ENCODE measurements around the gene TMEM59. TPM values are rescaled to one million over a fixed set of nuclear protein-coding genes. Genes with fewer than 3 reads are reported as not detected.
"Not testable (repeated sequence)": the region's sequence is repeated elsewhere in the genome, so short reads cannot be mapped to it uniquely, and the experiment has no call there.

The TMEM59 gene
- total RNA-seq, 4 donors from 2014 or later = 166 to 356 (median 232) TPM

GRCh38 chr1:54027848-54028247 lies 25.2 kb downstream of the TMEM59 start:
- Histone ChIP-seq H3K36me3 (peaks cover 0 to 40% (median 6%) of the 10 kb centered on the region in 3 donors), H3K4me1 (no peaks in the 10 kb centered on the region), H3K27me3 (no peaks in the 10 kb centered on the region), H3K27ac (no peak overlapping the region), H3K9me3 (no peaks in the 10 kb centered on the region), H3K4me3 (no peak overlapping the region)
- WGBS, 2 donors = 87 to 95% methylated on average over 5 of the region's 5 CpGs
- DNase-seq = no peak
- no peak for TF ChIP-seq POLR2A (IDR thresholded peaks at IDR 0.05)
- TF ChIP-seq CTCF (IDR thresholded peaks at IDR 0.05) = no peak
- intact Hi-C loops (cut with DNase I) = no loop called here

- H3K4me3 ChIP-seq; H3K27ac ChIP-seq; H3K36me3 ChIP-seq; DNase-seq; intact Hi-C loops (cut with DNase I); H3K27me3 ChIP-seq; H3K4me1 ChIP-seq; H3K9me3 ChIP-seq: not testable (repeated sequence)
- 88 to 100% methylated on average over 1 of the region's 1 CpG for WGBS, 2 donors
Measured at GRCh38 chr1:54024811-54025210, 28.2 kb downstream of the TMEM59 start.

- Histone ChIP-seq H3K36me3 (peaks cover 0 to 5% (median 0%) of the 10 kb centered on the region in 3 donors), H3K27me3 (no peaks in the 10 kb centered on the region), H3K4me1 (no peaks in the 10 kb centered on the region), H3K27ac (no peak overlapping the region), H3K4me3 (no peak overlapping the region), H3K9me3 (no peaks in the 10 kb centered on the region)
- DNase-seq = no peak
- no peak for TF ChIP-seq POLR2A (IDR thresholded peaks at IDR 0.05)
- no peak for TF ChIP-seq CTCF (IDR thresholded peaks at IDR 0.05)
- WGBS, 2 donors = 59 to 63% methylated on average over 2 of the region's 2 CpGs
- intact Hi-C loops (cut with DNase I) = no loop called here
Measured at GRCh38 chr1:54024358-54024757, 28.6 kb downstream of the TMEM59 start.

- H3K9me3 ChIP-seq; H3K27me3 ChIP-seq; H3K36me3 ChIP-seq; intact Hi-C loops (cut with DNase I); DNase-seq; H3K4me3 ChIP-seq; H3K27ac ChIP-seq: not testable (repeated sequence)
- peaks cover 10 to 37% (median 10%) of the 10 kb centered on the region in 3 donors for H3K4me1 ChIP-seq
- 84 to 91% methylated on average over 10 of the region's 10 CpGs for WGBS, 2 donors
Measured at GRCh38 chr1:54019562-54020176, 33.3 kb downstream of the TMEM59 start.

- no peak overlapping the region for H3K4me3 ChIP-seq
- intact Hi-C loops (cut with DNase I) = no loop called here
- peaks cover 0 to 12% (median 0%) of the 10 kb centered on the region in 4 donors for H3K27me3 ChIP-seq
- 59 to 81% methylated on average over 4 to 5 of the region's 5 CpGs for WGBS, 2 donors
- H3K4me1 ChIP-seq = peaks cover 10 to 44% (median 10%) of the 10 kb centered on the region in 3 donors
- H3K36me3 ChIP-seq = no peaks in the 10 kb centered on the region
- H3K27ac ChIP-seq = peak overlapping the region in 1 of 4 donors; percentile 42
- H3K9me3 ChIP-seq = no peaks in the 10 kb centered on the region
- no peak for DNase-seq
- no peak for TF ChIP-seq POLR2A (IDR thresholded peaks at IDR 0.05)
- TF ChIP-seq CTCF (IDR thresholded peaks at IDR 0.05) = no peak
Measured at GRCh38 chr1:54018635-54019034, 34.4 kb downstream of the TMEM59 start.

GRCh38 chr1:54017979-54018378 lies 35.0 kb downstream of the TMEM59 start, which contains the start of gene LDLRAD1:
TSS of gene LDLRAD1 (minus strand) at chr1:54018186. CDS start at chr1:54018112, 74 bp downstream.
- H3K4me3 ChIP-seq = no peak within 1 kb of the TSS
- H3K27me3 ChIP-seq = peaks cover 0 to 18% (median 0%) of the 10 kb centered on the region in 4 donors
- H3K36me3 ChIP-seq = no peaks in the 10 kb centered on the region
- 42% methylated on average over 4 of the region's 6 CpGs; no CpG with 5 or more reads in 1 of the 2 donors for WGBS, 2 donors
- H3K4me1 ChIP-seq = peaks cover 10 to 44% (median 10%) of the 10 kb centered on the region in 3 donors
- intact Hi-C loops (cut with DNase I) = no loop called here
- H3K27ac ChIP-seq = peak within 1 kb of the TSS; percentile 55 to 83 (median 76)
- TF ChIP-seq CTCF (IDR thresholded peaks at IDR 0.05) = no peak
- no peak for TF ChIP-seq POLR2A (IDR thresholded peaks at IDR 0.05)
- DNase-seq = no peak
- H3K9me3 ChIP-seq = no peaks in the 10 kb centered on the region

All from esophagus squamous epithelium (tissue), 5 donors.